Left kidney (tissue), 8 donors: Measurements from ENCODE around the gene OCIAD2. TPM values are rescaled to one million over a fixed set of nuclear protein-coding genes. Genes with fewer than 3 reads are reported as not detected.
"Not testable (repeated sequence)": the region's sequence is repeated elsewhere in the genome, so short reads cannot be mapped to it uniquely, and the experiment has no call there.

Experiments
- DNase-seq: peaks from one replicate; pipeline ENCODE4 v3.0.0-alpha.2; 2013
- long read RNA-seq, 8 donors: transcript quantifications; one replicate each; lab custom pipeline, GENCODE V29; 2026
- polyA plus RNA-seq: library from polyadenylated mRNA; unstranded; fragments of 120-200 nt; gene quantifications from one replicate; pipeline ENCODE4 v1.2.1, GENCODE V29; 2013; ENCODE audit not compliant: insufficient read length

The OCIAD2 gene, protein sequence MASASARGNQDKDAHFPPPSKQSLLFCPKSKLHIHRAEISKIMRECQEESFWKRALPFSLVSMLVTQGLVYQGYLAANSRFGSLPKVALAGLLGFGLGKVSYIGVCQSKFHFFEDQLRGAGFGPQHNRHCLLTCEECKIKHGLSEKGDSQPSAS
- polyA plus RNA-seq: 209 TPM
- long read RNA-seq, donor 1, transcript OCIAD2-204 (6 exons, 812 nt): minor isoform, 11 of 126 reads
- long read RNA-seq, donor 1, transcript OCIAD2-205 (7 exons, 1,163 nt): major isoform, 92 of 126 reads
- long read RNA-seq, donor 1, partial matches to known transcripts: 19 of 126 reads
- long read RNA-seq, donor 1, other reads (novel, unspliced or antisense): 0 of 126 reads
- long read RNA-seq, donor 2, transcript OCIAD2-205 (7 exons, 1,163 nt): major isoform, 87 of 114 reads
- long read RNA-seq, donor 2, partial matches to known transcripts: 16 of 114 reads
- long read RNA-seq, donor 2, other reads (novel, unspliced or antisense): 5 of 114 reads
- long read RNA-seq, donor 3, transcript OCIAD2-204 (6 exons, 812 nt): minor isoform, 8 of 120 reads
- long read RNA-seq, donor 3, transcript OCIAD2-205 (7 exons, 1,163 nt): major isoform, 100 of 120 reads
- long read RNA-seq, donor 3, partial matches to known transcripts: 9 of 120 reads
- long read RNA-seq, donor 3, other reads (novel, unspliced or antisense): 0 of 120 reads
- long read RNA-seq, donor 4, transcript OCIAD2-205 (7 exons, 1,163 nt): major isoform, 14 of 16 reads
- long read RNA-seq, donor 4, partial matches to known transcripts: 0 of 16 reads
- long read RNA-seq, donor 4, other reads (novel, unspliced or antisense): 0 of 16 reads
- long read RNA-seq, donor 5, transcript OCIAD2-204 (6 exons, 812 nt): minor isoform, 33 of 257 reads
- long read RNA-seq, donor 5, transcript OCIAD2-201 (6 exons, 636 nt): minor isoform, 9 of 257 reads
- long read RNA-seq, donor 5, transcript OCIAD2-205 (7 exons, 1,163 nt): major isoform, 192 of 257 reads
- long read RNA-seq, donor 5, partial matches to known transcripts: 13 of 257 reads
- long read RNA-seq, donor 5, other reads (novel, unspliced or antisense): 8 of 257 reads
- long read RNA-seq, donor 6, transcript OCIAD2-204 (6 exons, 812 nt): minor isoform, 17 of 147 reads
- long read RNA-seq, donor 6, transcript OCIAD2-205 (7 exons, 1,163 nt): major isoform, 90 of 147 reads
- long read RNA-seq, donor 6, transcript OCIAD2-201 (6 exons, 636 nt): minor isoform, 5 of 147 reads
- long read RNA-seq, donor 6, partial matches to known transcripts: 29 of 147 reads
- long read RNA-seq, donor 6, other reads (novel, unspliced or antisense): 5 of 147 reads
- long read RNA-seq, donor 7, transcript OCIAD2-204 (6 exons, 812 nt): minor isoform, 20 of 133 reads
- long read RNA-seq, donor 7, transcript OCIAD2-205 (7 exons, 1,163 nt): major isoform, 93 of 133 reads
- long read RNA-seq, donor 7, transcript OCIAD2-201 (6 exons, 636 nt): minor isoform, 5 of 133 reads
- long read RNA-seq, donor 7, partial matches to known transcripts: 14 of 133 reads
- long read RNA-seq, donor 7, other reads (novel, unspliced or antisense): 0 of 133 reads
- long read RNA-seq, donor 8, transcript OCIAD2-204 (6 exons, 812 nt): minor isoform, 6 of 49 reads
- long read RNA-seq, donor 8, transcript OCIAD2-205 (7 exons, 1,163 nt): major isoform, 35 of 49 reads
- long read RNA-seq, donor 8, partial matches to known transcripts: 6 of 49 reads
- long read RNA-seq, donor 8, other reads (novel, unspliced or antisense): 0 of 49 reads

GRCh38 chr4:48906206-48907173 lies at the start of gene OCIAD2:
OCIAD2 (minus strand) TSS chr4:48906774; CDS start chr4:48904549, 2,225 bp downstream.
- peak; percentile 78 for DNase-seq

DNA sequence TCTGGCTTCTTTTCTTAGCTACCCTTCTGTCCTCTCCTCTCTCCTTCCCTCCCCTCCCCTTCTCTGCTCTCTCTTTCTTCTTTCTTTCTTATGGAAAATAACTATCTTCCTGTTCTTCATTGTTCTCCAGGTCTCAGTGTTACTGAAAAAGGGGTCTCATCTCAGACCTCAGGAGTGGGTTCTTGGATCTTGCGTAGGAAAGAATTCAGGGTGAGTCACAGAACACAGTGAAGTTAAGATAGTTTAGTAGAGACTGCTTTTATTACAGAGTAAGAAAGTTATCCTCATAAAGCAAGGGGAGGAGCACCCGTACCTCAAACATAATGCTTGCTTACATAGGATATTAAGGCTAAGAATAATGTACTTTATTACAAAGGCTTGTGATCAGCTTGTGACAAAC lies 47.7 kb upstream of the OCIAD2 start:
- DNase-seq: no peak

- no peak for DNase-seq
These were observed 43.1 kb upstream of the OCIAD2 start for GRCh38 chr4:48949518-48950219.

GRCh38 chr4:48949086-48949485 lies 42.5 kb upstream of the OCIAD2 start:
- DNase-seq: no peak

DNA sequence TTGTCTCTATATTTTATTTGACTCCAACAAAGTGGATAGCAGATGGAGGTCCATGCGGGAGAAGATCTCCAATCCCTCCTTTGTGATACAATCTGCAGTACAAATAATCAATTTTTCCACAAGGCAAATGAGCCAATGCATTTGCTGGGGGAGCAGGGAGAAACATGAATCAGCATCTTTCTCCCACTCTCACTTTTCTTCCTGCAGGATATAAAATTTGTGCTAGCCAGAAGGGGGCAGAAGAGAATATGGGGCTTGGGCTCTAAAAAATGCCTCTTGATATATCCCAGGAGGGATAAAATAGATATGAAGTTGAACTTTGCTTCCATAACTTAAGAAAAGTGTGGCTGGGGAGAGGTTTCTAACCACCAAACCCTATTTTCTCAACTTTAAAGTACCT lies 41.2 kb upstream of the OCIAD2 start:
- no peak for DNase-seq

DNA sequence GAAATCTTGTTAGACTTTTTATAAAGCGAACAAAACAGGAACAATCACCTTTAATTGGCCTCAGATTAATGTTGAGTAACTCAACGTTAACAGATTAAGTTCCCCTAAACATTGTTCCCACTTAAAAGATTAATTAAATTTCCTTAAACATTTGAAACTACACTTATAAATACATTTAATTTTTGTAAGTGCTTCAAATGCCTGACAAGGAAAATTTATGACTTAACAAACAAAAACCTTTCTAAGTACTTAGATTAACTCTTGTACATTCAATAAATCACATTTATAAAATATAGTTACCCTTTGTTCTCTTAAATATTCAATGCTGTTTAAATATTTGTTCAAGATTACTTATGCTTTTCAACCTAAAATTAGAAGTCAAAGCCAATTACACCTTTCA lies 39.4 kb upstream of the OCIAD2 start:
- no peak for DNase-seq

DNA sequence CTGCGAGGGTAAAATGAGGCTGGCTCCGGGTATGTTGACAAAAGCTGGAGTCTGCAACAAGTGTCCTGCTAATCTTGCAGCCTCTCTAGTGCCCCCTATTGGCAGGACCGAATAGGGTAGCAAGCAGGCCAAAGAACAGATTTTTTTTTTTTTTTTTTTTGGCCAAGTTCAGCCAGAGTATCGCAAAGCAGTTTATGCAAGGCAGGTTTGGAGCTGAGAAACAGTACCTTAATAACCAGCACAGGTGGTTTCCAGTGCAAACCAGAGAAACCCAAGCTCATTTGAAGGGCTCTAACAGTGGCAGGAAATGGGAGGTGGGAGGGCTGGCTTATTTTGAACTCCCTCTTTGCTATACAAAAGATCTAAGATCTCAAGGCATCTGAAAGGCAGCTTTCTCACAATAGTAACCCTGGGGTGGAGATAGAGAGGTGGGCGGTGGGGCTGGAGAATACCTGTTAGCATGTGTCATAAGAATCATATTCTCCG lies 38.2 kb upstream of the OCIAD2 start:
- DNase-seq: no peak

- no peak for DNase-seq
These were observed 37.7 kb upstream of the OCIAD2 start for GRCh38 chr4:48944252-48944651.

DNA sequence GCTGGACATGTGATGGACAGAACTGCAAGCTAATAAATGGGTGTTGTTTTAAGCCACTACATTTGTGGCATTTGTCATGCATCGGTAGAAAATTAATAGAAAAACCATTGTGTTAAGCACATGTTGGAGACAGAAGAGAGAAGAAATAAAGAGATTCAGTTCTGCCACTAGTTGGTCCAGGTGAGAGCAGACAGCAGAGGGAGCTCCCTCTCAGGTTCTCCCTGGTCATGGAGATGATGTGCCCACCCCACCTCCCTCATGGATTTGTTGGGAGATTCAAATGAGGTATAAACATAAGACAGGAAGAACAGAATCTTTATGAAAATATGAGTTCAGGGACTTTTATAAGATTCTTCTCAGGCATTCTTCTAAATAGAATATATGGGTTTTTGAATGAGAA lies 36.8 kb upstream of the OCIAD2 start:
- no peak for DNase-seq

DNA sequence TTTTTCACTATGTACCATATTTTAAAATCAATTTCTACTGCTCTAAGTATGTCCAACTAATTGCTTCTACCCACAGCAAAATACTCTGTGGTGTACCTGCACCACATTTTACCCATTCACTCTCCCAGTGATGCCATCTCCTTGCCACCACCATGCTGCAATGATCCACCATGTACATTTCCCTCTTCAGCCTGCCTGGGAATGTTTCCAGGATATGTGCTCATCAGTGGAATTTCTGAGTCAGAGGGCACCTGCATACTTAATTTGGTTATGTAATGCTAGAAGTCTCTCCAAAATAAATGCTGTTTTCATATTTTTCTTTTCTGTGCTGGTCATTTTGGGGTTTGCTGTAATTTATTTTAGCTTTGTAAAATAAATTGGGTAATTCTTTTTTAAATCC lies 33.2 kb upstream of the OCIAD2 start:
- DNase-seq: no peak

GRCh38 chr4:48938831-48939230 lies 32.3 kb upstream of the OCIAD2 start:
- DNase-seq: no peak

DNA sequence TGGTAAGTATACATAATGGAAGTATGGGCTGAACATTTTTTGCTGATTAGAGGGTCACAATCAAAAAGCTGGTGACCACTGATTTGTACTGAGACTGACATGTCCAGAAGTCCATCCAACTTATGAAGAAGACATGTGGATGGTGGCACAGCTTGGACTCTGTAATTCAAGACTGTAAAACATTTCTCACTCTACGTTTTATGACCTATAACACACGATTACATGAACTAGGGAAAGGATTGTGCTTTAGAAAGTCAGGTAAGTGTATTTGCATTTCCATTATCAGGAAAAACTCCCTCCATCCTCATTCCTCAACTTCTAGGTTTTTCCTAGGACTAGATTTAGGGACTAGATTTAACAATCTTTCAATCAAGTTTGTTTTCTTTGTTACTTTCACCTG lies 30.5 kb upstream of the OCIAD2 start:
- no peak for DNase-seq

- no peak for DNase-seq
These were observed 24.9 kb upstream of the OCIAD2 start for GRCh38 chr4:48931459-48931858.

GRCh38 chr4:48930654-48931053 lies 24.1 kb upstream of the OCIAD2 start:
- DNase-seq: no peak

GRCh38 chr4:48924416-48924815 lies 17.8 kb upstream of the OCIAD2 start:
- no peak for DNase-seq

DNA sequence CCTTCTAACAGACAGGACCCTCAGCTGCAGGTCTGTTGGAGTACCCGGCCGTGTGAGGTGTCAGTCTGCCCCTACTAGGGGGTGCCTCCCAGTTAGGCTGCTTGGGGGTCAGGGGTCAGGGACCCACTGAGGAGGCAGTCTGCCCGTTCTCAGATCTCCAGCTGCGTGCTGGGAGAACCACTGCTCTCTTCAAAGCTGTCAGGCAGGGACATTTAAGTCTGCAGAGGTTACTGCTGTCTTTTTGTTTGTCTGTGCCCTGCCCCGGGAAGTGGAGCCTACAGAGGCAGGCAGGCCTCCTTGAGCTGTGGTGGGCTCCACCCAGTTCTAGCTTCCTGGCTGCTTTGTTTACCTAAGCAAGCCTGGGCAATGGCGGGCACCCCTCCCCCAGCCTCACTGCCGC lies 16.5 kb upstream of the OCIAD2 start:
- DNase-seq: not testable (repeated sequence)

- DNase-seq: no peak
These were observed 7.7 kb upstream of the OCIAD2 start for GRCh38 chr4:48914311-48914710.

- no peak for DNase-seq
These were observed 6.8 kb upstream of the OCIAD2 start for GRCh38 chr4:48913346-48913745.

- DNase-seq: no peak
These were observed 5.8 kb upstream of the OCIAD2 start for GRCh38 chr4:48912349-48912748.
